Breast epithelium (tissue), 4 donors: ENCODE results near the gene PLD6. TPM values are rescaled to one million over a fixed set of nuclear protein-coding genes. Genes with fewer than 3 reads are reported as not detected.
A peak's percentile ranks its signal among the peaks of the same experiment; 100 is the strongest.

Source experiments
- DNase-seq, 2 donors: peaks; one replicate each; pipeline ENCODE4 v3.0.0-alpha.2; 2019; ENCODE audit warnings: low spot score in 2 of 2
- H3K27ac ChIP-seq, 2 donors: fragments of 200-600 bp; sonication (generic) in 1 of 2; one replicate each; pipeline ENCODE4 v1.5.1; 2016 to 2019; ENCODE audit warnings: mild to moderate bottlenecking in 1 of 2
- H3K27me3 ChIP-seq, 2 donors: fragments of 200-600 bp; sonication (generic) in 1 of 2; one replicate each; pipeline versions ENCODE4 v1.5.1 to v1.6.0; 2017 to 2019; ENCODE audit warnings: control low read depth in 1 of 2, mild to moderate bottlenecking in 1 of 2
- H3K36me3 ChIP-seq: fragments of 200-600 bp; one replicate; pipeline ENCODE4 v1.5.1; 2019
- H3K4me1 ChIP-seq, 2 donors: fragments of 200-600 bp; sonication (generic); one replicate each; pipeline ENCODE4 v1.5.1; 2016 to 2019; ENCODE audit warnings: control low read depth in 1 of 2
- H3K4me3 ChIP-seq, 3 donors: fragments of 200-600 bp; sonication (generic); 1 replicate in 2 of 3; 2 replicates in 1 of 3; pipeline ENCODE4 v1.5.1; 2016 to 2019; ENCODE audit warnings: mild to moderate bottlenecking in 3 of 3, moderate library complexity in 2 of 3
- H3K9me3 ChIP-seq, 2 donors: fragments of 200-600 bp; sonication (generic) in 1 of 2; one replicate each; pipeline ENCODE4 v1.5.1; 2016 to 2019; ENCODE audit warnings: control low read depth in 1 of 2
- CTCF ChIP-seq, 3 donors: fragments of 450-650 bp; IDR thresholded peaks; one replicate each; pipeline ENCODE4 v1.5.1; 2016 to 2017; ENCODE audit warnings: antibody characterized with exemption in 3 of 3, mild to moderate bottlenecking in 3 of 3, moderate library complexity in 3 of 3
- POLR2A ChIP-seq: fragments of 450-650 bp; IDR thresholded peaks from one replicate; pipeline ENCODE4 v1.6.1; 2016; ENCODE audit warnings: antibody characterized with exemption, mild to moderate bottlenecking, moderate library complexity
- POLR2AphosphoS5 ChIP-seq, 3 donors: sonication (generic); formaldehyde crosslinking; IDR thresholded peaks; one replicate each; pipeline ENCODE4 v1.6.1; 2017; ENCODE audit warnings: antibody characterized with exemption in 3 of 3
- intact Hi-C: fragments of 100-400 bp; cut with DNase I; formaldehyde crosslinking; loops from one replicate; pipeline ENCODE4 v1.15.1; 2023; ENCODE audit warnings: low total_unique reads
- total RNA-seq, 3 donors: library from RNA; depleted of rRNA; stranded (reverse); fragments of >200 nt; gene quantifications; one replicate each; pipeline ENCODE4 v1.1.0, GENCODE V29; 2016

PLD6 gene
- total RNA-seq, 3 donors from 2014 or later: 2.9 to 4.0 (median 3.8) TPM

- DNase-seq: peak in 1 of 2 donors; percentile 46
Measured at GRCh38 chr17:17156107-17156506, 50.0 kb downstream of the PLD6 start.

GRCh38 chr17:17155568-17155967 is 50.6 kb downstream of the PLD6 start:
- no peak overlapping the region for H3K4me3 ChIP-seq
- TF ChIP-seq CTCF (IDR thresholded peaks at IDR 0.05) (no peak), POLR2AphosphoS5 (IDR thresholded peaks at IDR 0.05) (no peak), POLR2A (no peak)
- intact Hi-C loops: no loop called here
- H3K4me1 ChIP-seq: no peaks in the 10 kb centered on the region
- H3K36me3 ChIP-seq: no peaks in the 10 kb centered on the region
- no peaks in the 10 kb centered on the region for H3K27me3 ChIP-seq
- no peak for DNase-seq
- H3K9me3 ChIP-seq: no peaks in the 10 kb centered on the region
- H3K27ac ChIP-seq: no peak overlapping the region

More at GRCh38 chr17:17156107-17156506, 50.0 kb downstream of the PLD6 start:
- no peak overlapping the region for H3K27ac ChIP-seq
- no peak for TF ChIP-seq POLR2AphosphoS5 (IDR thresholded peaks at IDR 0.05)
- no peak for TF ChIP-seq CTCF (IDR thresholded peaks at IDR 0.05)
- no peak for TF ChIP-seq POLR2A
- no peaks in the 10 kb centered on the region for H3K36me3 ChIP-seq
- H3K27me3 ChIP-seq: no peaks in the 10 kb centered on the region
- no peaks in the 10 kb centered on the region for H3K4me1 ChIP-seq
- no peaks in the 10 kb centered on the region for H3K9me3 ChIP-seq
- intact Hi-C loops: no loop called here
- no peak overlapping the region for H3K4me3 ChIP-seq

GRCh38 chr17:17154981-17155380 is 51.2 kb downstream of the PLD6 start:
- H3K9me3 ChIP-seq: no peaks in the 10 kb centered on the region
- H3K27ac ChIP-seq: no peak overlapping the region
- H3K36me3 ChIP-seq: no peaks in the 10 kb centered on the region
- no peaks in the 10 kb centered on the region for H3K27me3 ChIP-seq
- H3K4me3 ChIP-seq: no peak overlapping the region
- intact Hi-C loops: loop anchor here (5.0 kb wide), 1 partner anchor 52 kb away; the partner anchor contains the start of gene PLD6
- TF ChIP-seq POLR2AphosphoS5 (IDR thresholded peaks at IDR 0.05): no peak
- no peak for TF ChIP-seq CTCF (IDR thresholded peaks at IDR 0.05)
- TF ChIP-seq POLR2A: no peak
- no peak for DNase-seq
- no peaks in the 10 kb centered on the region for H3K4me1 ChIP-seq

GRCh38 chr17:17154556-17154955 is 51.6 kb downstream of the PLD6 start:
- Histone ChIP-seq H3K36me3 (no peaks in the 10 kb centered on the region), H3K4me3 (no peak overlapping the region), H3K4me1 (no peaks in the 10 kb centered on the region), H3K9me3 (no peaks in the 10 kb centered on the region), H3K27ac (no peak overlapping the region), H3K27me3 (no peaks in the 10 kb centered on the region)
- intact Hi-C loops: loop anchor here (5.0 kb wide), 1 partner anchor 53 kb away; the partner anchor contains the start of gene PLD6
- TF ChIP-seq POLR2A (no peak), CTCF (IDR thresholded peaks at IDR 0.05) (no peak), POLR2AphosphoS5 (IDR thresholded peaks at IDR 0.05) (no peak)
- DNase-seq: no peak

GRCh38 chr17:17153709-17154108 is 52.4 kb downstream of the PLD6 start:
- intact Hi-C loops: loop anchor here (5.0 kb wide), 1 partner anchor 54 kb away; the partner anchor contains the start of gene PLD6
- TF ChIP-seq POLR2A (no peak), POLR2AphosphoS5 (IDR thresholded peaks at IDR 0.05) (no peak), CTCF (IDR thresholded peaks at IDR 0.05) (no peak)
- no peak overlapping the region for H3K4me3 ChIP-seq
- no peak overlapping the region for H3K27ac ChIP-seq
- no peaks in the 10 kb centered on the region for H3K27me3 ChIP-seq
- no peaks in the 10 kb centered on the region for H3K4me1 ChIP-seq
- no peak for DNase-seq
- no peaks in the 10 kb centered on the region for H3K36me3 ChIP-seq
- no peaks in the 10 kb centered on the region for H3K9me3 ChIP-seq
